Measurements from ENCODE around the gene LPAR5. TPM values are rescaled to one million over a fixed set of nuclear protein-coding genes. Genes with fewer than 3 reads are reported as not detected.

The LPAR5 gene
- total RNA-seq, 1 experiment from 2014 or later = not detected

DNA sequence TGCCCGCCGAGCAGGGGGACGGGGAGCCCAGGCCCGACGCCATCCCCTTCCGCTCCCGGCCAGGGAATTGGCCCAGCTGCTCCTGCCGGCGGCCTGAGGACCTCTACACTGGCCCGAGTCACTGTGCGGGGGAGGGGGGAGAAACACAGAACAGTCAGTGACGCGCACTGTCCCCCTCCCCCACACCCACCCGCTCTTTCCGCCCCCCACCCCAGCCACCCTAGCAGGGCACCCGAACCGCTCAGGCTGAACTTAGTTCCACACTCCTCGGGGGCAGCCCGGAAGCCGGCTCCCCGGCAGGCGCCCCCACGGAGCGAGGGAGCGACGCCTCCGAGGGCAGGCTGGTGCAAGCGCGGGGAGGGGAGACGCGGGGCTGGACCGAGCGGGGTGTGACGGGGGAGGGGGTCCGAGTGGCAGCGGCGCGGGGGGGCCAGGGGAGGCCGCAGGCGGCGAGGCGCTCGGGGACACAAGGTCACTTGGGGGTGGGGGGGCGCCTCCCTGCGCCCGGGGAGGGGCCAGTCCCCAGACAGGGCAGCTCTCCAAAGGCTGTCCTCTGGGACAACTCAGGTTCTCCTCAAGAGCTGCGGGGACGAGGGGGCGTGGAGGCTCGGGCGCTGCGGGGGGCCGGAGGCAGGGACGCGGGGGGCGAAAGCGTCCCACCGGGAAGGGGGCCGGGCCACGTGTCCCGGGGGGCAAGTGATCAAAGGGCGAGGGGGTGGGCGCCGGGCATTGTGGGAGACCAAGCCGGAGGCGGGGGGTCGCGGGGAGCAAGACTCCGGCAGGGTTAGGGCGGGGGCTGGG lies 29.2 kb downstream of the LPAR5 start:
- TF ChIP-seq SIN3A (IDR thresholded peaks at IDR 0.05; ENCODE audit: borderline replicate concordance, insufficient read depth, low read depth, low read length) = no peak
- no peak for TF ChIP-seq POLR2AphosphoS5 (IDR thresholded peaks at IDR 0.05; ENCODE audit: low read depth, low read length)
- no peak for TF ChIP-seq TCF7L2 (IDR thresholded peaks at IDR 0.05; ENCODE audit: low read depth, low read length)
- TF ChIP-seq, protein P1, sequence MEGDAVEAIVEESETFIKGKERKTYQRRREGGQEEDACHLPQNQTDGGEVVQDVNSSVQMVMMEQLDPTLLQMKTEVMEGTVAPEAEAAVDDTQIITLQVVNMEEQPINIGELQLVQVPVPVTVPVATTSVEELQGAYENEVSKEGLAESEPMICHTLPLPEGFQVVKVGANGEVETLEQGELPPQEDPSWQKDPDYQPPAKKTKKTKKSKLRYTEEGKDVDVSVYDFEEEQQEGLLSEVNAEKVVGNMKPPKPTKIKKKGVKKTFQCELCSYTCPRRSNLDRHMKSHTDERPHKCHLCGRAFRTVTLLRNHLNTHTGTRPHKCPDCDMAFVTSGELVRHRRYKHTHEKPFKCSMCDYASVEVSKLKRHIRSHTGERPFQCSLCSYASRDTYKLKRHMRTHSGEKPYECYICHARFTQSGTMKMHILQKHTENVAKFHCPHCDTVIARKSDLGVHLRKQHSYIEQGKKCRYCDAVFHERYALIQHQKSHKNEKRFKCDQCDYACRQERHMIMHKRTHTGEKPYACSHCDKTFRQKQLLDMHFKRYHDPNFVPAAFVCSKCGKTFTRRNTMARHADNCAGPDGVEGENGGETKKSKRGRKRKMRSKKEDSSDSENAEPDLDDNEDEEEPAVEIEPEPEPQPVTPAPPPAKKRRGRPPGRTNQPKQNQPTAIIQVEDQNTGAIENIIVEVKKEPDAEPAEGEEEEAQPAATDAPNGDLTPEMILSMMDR (IDR thresholded peaks at IDR 0.05) = no peak
- TF ChIP-seq, protein P2, sequence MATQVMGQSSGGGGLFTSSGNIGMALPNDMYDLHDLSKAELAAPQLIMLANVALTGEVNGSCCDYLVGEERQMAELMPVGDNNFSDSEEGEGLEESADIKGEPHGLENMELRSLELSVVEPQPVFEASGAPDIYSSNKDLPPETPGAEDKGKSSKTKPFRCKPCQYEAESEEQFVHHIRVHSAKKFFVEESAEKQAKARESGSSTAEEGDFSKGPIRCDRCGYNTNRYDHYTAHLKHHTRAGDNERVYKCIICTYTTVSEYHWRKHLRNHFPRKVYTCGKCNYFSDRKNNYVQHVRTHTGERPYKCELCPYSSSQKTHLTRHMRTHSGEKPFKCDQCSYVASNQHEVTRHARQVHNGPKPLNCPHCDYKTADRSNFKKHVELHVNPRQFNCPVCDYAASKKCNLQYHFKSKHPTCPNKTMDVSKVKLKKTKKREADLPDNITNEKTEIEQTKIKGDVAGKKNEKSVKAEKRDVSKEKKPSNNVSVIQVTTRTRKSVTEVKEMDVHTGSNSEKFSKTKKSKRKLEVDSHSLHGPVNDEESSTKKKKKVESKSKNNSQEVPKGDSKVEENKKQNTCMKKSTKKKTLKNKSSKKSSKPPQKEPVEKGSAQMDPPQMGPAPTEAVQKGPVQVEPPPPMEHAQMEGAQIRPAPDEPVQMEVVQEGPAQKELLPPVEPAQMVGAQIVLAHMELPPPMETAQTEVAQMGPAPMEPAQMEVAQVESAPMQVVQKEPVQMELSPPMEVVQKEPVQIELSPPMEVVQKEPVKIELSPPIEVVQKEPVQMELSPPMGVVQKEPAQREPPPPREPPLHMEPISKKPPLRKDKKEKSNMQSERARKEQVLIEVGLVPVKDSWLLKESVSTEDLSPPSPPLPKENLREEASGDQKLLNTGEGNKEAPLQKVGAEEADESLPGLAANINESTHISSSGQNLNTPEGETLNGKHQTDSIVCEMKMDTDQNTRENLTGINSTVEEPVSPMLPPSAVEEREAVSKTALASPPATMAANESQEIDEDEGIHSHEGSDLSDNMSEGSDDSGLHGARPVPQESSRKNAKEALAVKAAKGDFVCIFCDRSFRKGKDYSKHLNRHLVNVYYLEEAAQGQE (IDR thresholded peaks at IDR 0.05; ENCODE audit: insufficient read depth in 1 of 2, low read depth in 2 of 2, low read length in 1 of 2) = no peak
- Histone ChIP-seq H3K4me3 (ENCODE audit: low read depth in 2 of 2, low read length in 2 of 2) (peak overlapping the region; percentile 64 to 71), H3K27me3 (ENCODE audit: control insufficient read depth, insufficient read depth, low read length) (no peaks in the 10 kb centered on the region), H3K27ac (ENCODE audit: low read length) (peak overlapping the region; percentile 74), H3K36me3 (ENCODE audit: control insufficient read depth, insufficient read depth, low read length) (peaks cover 5% of the 10 kb centered on the region; the same call in 1 of the 2 replicates), H3K9me3 (ENCODE audit: control insufficient read depth, insufficient read depth, low read depth, low read length) (no peaks in the 10 kb centered on the region), H3K4me1 (ENCODE audit: control insufficient read depth, insufficient read depth, low read length) (peaks cover 17% of the 10 kb centered on the region; the same call in 1 of the 2 replicates)
- intact Hi-C loops (cut with micrococcal nuclease; ENCODE audit: unreplicated experiment) = loop anchor here (2.0 kb wide), 1 partner anchor 82 kb away; the partner anchor contains the start of gene ZNF384
- ChIA-PET POLR2A (interaction anchor here (0.6 kb wide), 1 partner anchor 204 kb away, joined by 14 read pairs; no protein-coding TSS in a partner anchor), CTCF (no interaction called here)
- BruUV-seq (replicated peaks) = no TSS peak
- DNase-seq (ENCODE audit: low read depth, low spot score) (no peak), ATAC-seq (peak; percentile 57)
- in situ Hi-C loops (cut with HindIII; ENCODE audit: low pct_unique_long_range_greater_than_20kb, low sequenced_read_pairs) = no loop called here

DNA sequence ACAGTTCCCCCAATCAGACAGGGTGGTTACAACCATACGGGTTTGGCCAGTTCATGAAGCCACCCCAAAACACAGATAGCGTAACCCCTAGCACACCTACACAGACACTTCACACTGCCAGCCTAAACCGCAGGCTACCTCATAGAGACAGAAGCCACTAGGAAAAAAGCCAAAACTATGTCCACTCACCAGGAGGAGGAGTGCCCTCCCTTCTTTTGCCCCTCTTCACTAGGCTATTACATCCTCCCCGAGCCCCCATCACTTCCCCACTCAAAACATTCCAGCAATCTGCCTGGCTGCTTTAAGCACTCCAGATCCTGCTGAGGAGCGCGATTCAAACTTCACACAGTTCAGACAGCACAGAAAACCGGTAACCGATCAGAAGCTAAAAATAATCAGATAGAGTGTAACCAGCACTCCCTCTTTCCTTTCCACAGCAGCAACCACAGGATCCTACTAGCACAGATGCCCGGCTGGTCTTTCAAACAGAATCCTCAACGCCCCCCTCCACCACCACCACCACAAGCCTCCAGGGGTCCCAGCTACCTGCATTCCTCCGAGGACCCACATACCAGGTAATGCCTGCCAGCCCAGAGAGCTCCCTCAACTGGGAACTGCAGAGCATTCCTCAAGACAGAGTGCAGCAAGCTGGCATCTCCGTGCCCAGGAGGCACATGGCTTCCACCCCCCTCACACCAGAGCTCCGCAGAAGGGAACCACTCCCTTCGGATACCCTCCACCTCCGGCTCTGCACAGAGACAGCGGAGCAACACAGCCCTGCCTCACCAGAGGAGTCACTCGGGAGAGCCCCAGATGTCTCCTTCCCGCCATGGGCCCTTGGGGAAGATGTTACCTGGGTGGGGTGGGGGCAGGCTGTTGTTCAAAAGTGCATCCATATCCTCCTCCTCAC lies 30.1 kb downstream of the LPAR5 start:
- intact Hi-C loops (cut with micrococcal nuclease; ENCODE audit: unreplicated experiment) (loop anchor here (2.0 kb wide), 1 partner anchor 83 kb away; the partner anchor contains the start of gene ZNF384), in situ Hi-C loops (cut with HindIII; ENCODE audit: low pct_unique_long_range_greater_than_20kb, low sequenced_read_pairs) (no loop called here)
- H3K36me3 ChIP-seq (ENCODE audit: control insufficient read depth, insufficient read depth, low read length) = peaks cover 10% of the 10 kb centered on the region; the same call in 1 of the 2 replicates
- H3K27ac ChIP-seq (ENCODE audit: low read length) = peak overlapping the region; percentile 74
- TF ChIP-seq TCF7L2 (IDR thresholded peaks at IDR 0.05; ENCODE audit: low read depth, low read length) = no peak
- TF ChIP-seq, protein P2 (IDR thresholded peaks at IDR 0.05; ENCODE audit: insufficient read depth in 1 of 2, low read depth in 2 of 2, low read length in 1 of 2) = no peak
- TF ChIP-seq SIN3A (IDR thresholded peaks at IDR 0.05; ENCODE audit: borderline replicate concordance, insufficient read depth, low read depth, low read length) = no peak
- no peak for TF ChIP-seq POLR2AphosphoS5 (IDR thresholded peaks at IDR 0.05; ENCODE audit: low read depth, low read length)
- TF ChIP-seq, protein P1 (IDR thresholded peaks at IDR 0.05) = no peak
- ATAC-seq (peak; percentile 37), DNase-seq (ENCODE audit: low read depth, low spot score) (no peak)
- H3K4me1 ChIP-seq (ENCODE audit: control insufficient read depth, insufficient read depth, low read length) = peaks cover 17% of the 10 kb centered on the region; the same call in 1 of the 2 replicates
- H3K4me3 ChIP-seq (ENCODE audit: low read depth in 2 of 2, low read length in 2 of 2) = peak overlapping the region; percentile 64 to 71
- ChIA-PET POLR2A (interaction anchor here (0.6 kb wide), 2 partner anchors 84 to 205 kb away, joined by 11 to 14 read pairs; partner anchors contain the start of gene ZNF384), CTCF (no interaction called here)
- no peaks in the 10 kb centered on the region for H3K9me3 ChIP-seq (ENCODE audit: control insufficient read depth, insufficient read depth, low read depth, low read length)
- H3K27me3 ChIP-seq (ENCODE audit: control insufficient read depth, insufficient read depth, low read length) = no peaks in the 10 kb centered on the region
- TSS peak; percentile 66 for BruUV-seq (replicated peaks)
